ENCODE results near the gene PTPRA. TPM values are rescaled to one million over a fixed set of nuclear protein-coding genes. Genes with fewer than 3 reads are reported as not detected.

Gene PTPRA
- total and polyA plus RNA-seq, 9 of the 15 experiments (the other 6 are each of a cell fraction or from before 2014, with no cell fraction given) = 3.4 to 80.5 (median 28.0) TPM

DNA sequence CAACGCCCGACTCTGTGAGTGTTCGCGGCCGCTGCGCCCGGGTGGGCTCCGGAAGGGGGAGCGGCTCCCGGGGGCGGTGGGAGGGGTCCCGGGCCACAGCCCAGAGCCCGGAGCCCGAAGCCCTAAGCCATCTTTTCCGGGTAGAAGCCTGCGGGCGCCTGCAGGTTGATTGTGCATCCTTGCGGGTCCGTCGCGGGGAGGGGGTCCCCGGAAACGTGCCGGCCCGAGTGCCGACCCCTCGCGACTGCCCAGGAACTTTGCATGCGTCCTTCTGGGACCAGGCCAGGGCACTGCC is 413 bp downstream of the PTPRA start:
- intact Hi-C loops (cut with micrococcal nuclease) = loop anchor here (5.0 kb wide), 1 partner anchor 129 kb away; no protein-coding TSS in a partner anchor
- 0 out of 2 replicates have a peak overlapping the region, but pooled peaks have one; percentile 30 for H2AFZ ChIP-seq (ENCODE audit: low read depth, low read length)

DNA sequence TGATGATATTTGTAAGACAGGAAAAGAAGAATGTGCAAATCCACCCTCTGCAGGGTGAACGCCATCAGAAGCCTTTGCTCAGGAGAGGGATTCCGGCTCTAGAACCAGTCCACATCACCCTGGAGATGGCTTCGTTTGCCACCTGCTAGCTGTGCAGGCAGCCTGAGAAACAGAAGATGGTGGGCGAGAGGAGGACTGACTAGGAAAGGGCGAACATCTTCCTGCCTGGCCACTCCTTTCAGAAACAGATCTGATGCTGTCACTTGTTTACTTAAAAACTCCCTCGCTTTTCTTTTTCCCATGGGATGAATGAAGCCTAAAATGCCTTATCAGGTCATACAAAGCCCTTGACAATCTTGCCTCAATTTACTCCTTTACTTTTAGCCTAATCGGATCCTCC is 1.2 kb downstream of the PTPRA start:
- Histone ChIP-seq H4K20me1 (replicated peaks; ENCODE audit: control insufficient read depth, insufficient read depth, low read length) (peaks cover 11% of the 10 kb centered on the region), H3K27me3 (ENCODE audit: control insufficient read depth in 2 of 2, insufficient read depth in 2 of 2, low read length in 2 of 2) (no peaks in the 10 kb centered on the region; a peak in 1 of 5 replicates), H2AFZ (ENCODE audit: low read depth, low read length) (no peak overlapping the region), H3K4me2 (ENCODE audit: insufficient read depth, low read length) (peak overlapping the region; percentile 94), H3K27ac (ENCODE audit: extremely low read depth, low read depth, low read length) (no peak overlapping the region; the same call in 2 of the 3 replicates), H3K9me3 (replicated peaks; ENCODE audit: control insufficient read depth, insufficient read depth, low read depth, low read length) (no peaks in the 10 kb centered on the region), H3K4me1 (replicated peaks in 1 of 2; ENCODE audit: control insufficient read depth in 2 of 2, insufficient read depth in 2 of 2, low read length in 2 of 2) (peaks cover 32 to 33% of the 10 kb centered on the region in 2 experiments; a peak in 4 of 5 replicates), H3K36me3 (ENCODE audit: control insufficient read depth, insufficient read depth, low read length) (peaks cover 21% of the 10 kb centered on the region; the same call in 2 of the 3 replicates), H3K9ac (ENCODE audit: insufficient read depth in 1 of 2, low read depth in 2 of 2, low read length in 2 of 2) (peak overlapping the region; percentile 84 to 86), H3K79me2 (ENCODE audit: control insufficient read depth, insufficient read depth, low read length) (peaks cover 62% of the 10 kb centered on the region), H3K9me1 (ENCODE audit: control insufficient read depth, insufficient read depth, low read length) (no peaks in the 10 kb centered on the region), H3K4me3 (peak overlapping the region; percentile 98)
- ATAC-seq (no peak), DNase-seq (ENCODE audit: extremely low read depth in 1 of 4, low spot score in 3 of 4) (peak in 1 of 4 experiments; percentile 23), FAIRE-seq (no peak)
- ChIA-PET CTCF (ENCODE audit: low intra/inter-chr PET ratio) (no interaction called here), POLR2A (interaction anchor here (0.7 kb wide), 1 partner anchor 9 kb away, joined by 4 read pairs; no protein-coding TSS in a partner anchor)
- in situ Hi-C loops (cut with MboI) = no loop called here
- TSS peak; percentile 46 for BruUV-seq (replicated peaks)
- intact Hi-C loops (cut with micrococcal nuclease) = loop anchor here (5.0 kb wide), 1 partner anchor 128 kb away; no protein-coding TSS in a partner anchor
- 19% methylated on average over 4 of the region's 7 CpGs for WGBS (ENCODE audit: insufficient coverage, low coverage, missing lambda C conversion rate)
- TF ChIP-seq KHSRP (IDR thresholded peaks at IDR 0.05) (no peak), ZNF174 (CRISPR knock-in tag; IDR thresholded peaks at IDR 0.05) (no peak), ZNF165 (CRISPR knock-in tag; IDR thresholded peaks at IDR 0.05; ENCODE audit: borderline replicate concordance) (no peak), MEF2D (tag; conservative IDR thresholded peaks at IDR 0.05; ENCODE audit: low read depth) (no peak), DNMT1 (IDR thresholded peaks at IDR 0.05) (no peak), NR1H2 (CRISPR knock-in tag; IDR thresholded peaks at IDR 0.05) (no peak), NBN (IDR thresholded peaks at IDR 0.05; ENCODE audit: low read depth) (no peak), HDAC1 (IDR thresholded peaks at IDR 0.05) (no peak), CBX2 (IDR thresholded peaks at IDR 0.05; ENCODE audit: insufficient read depth, low read length, poor library complexity, severe bottlenecking) (no peak), ZNF311 (CRISPR knock-in tag; IDR thresholded peaks at IDR 0.05) (no peak)
- TF ChIP-seq, protein P1, sequence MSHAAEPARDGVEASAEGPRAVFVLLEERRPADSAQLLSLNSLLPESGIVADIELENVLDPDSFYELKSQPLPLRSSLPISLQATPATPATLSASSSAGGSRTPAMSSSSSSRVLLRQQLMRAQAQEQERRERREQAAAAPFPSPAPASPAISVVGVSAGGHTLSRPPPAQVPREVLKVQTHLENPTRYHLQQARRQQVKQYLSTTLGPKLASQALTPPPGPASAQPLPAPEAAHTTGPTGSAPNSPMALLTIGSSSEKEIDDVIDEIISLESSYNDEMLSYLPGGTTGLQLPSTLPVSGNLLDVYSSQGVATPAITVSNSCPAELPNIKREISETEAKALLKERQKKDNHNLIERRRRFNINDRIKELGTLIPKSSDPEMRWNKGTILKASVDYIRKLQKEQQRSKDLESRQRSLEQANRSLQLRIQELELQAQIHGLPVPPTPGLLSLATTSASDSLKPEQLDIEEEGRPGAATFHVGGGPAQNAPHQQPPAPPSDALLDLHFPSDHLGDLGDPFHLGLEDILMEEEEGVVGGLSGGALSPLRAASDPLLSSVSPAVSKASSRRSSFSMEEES (CRISPR knock-in tag; IDR thresholded peaks at IDR 0.05) = no peak

More for the DNA sequence above, 413 bp downstream of the PTPRA start:
- FAIRE-seq (no peak), DNase-seq (ENCODE audit: extremely low read depth in 1 of 4, low spot score in 3 of 4) (peak in 2 of 4 experiments; percentile 61 to 65), ATAC-seq (no peak; the same call in 1 of the 3 replicates)
- in situ Hi-C loops (cut with MboI) = no loop called here
- POLR2A ChIA-PET = no interaction called here
- peak overlapping the region; percentile 84 to 95 for H3K9ac ChIP-seq (ENCODE audit: insufficient read depth in 1 of 2, low read depth in 2 of 2, low read length in 2 of 2)
- peak; percentile 52; the same call in 1 of the 2 replicates for TF ChIP-seq ZBTB7A (IDR thresholded peaks at IDR 0.05; ENCODE audit: borderline replicate concordance, control insufficient read depth, low read depth, low read length)
- TF ChIP-seq, protein P2, sequence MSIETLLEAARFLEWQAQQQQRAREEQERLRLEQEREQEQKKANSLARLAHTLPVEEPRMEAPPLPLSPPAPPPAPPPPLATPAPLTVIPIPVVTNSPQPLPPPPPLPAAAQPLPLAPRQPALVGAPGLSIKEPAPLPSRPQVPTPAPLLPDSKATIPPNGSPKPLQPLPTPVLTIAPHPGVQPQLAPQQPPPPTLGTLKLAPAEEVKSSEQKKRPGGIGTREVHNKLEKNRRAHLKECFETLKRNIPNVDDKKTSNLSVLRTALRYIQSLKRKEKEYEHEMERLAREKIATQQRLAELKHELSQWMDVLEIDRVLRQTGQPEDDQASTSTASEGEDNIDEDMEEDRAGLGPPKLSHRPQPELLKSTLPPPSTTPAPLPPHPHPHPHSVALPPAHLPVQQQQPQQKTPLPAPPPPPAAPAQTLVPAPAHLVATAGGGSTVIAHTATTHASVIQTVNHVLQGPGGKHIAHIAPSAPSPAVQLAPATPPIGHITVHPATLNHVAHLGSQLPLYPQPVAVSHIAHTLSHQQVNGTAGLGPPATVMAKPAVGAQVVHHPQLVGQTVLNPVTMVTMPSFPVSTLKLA (conservative IDR thresholded peaks at IDR 0.05) = no peak
- no peaks in the 10 kb centered on the region for H3K9me3 ChIP-seq (replicated peaks; ENCODE audit: control insufficient read depth, insufficient read depth, low read depth, low read length)
- BruUV-seq (replicated peaks) = no TSS peak
- WGBS (ENCODE audit: insufficient coverage, low coverage, missing lambda C conversion rate) = 0% methylated on average over 5 of the region's 29 CpGs
- peaks cover 32 to 33% of the 10 kb centered on the region in 2 experiments; a peak in 4 of 5 replicates for H3K4me1 ChIP-seq (replicated peaks in 1 of 2; ENCODE audit: control insufficient read depth in 2 of 2, insufficient read depth in 2 of 2, low read length in 2 of 2)
- peaks cover 21% of the 10 kb centered on the region; the same call in 2 of the 3 replicates for H3K36me3 ChIP-seq (ENCODE audit: control insufficient read depth, insufficient read depth, low read length)
- H3K27me3 ChIP-seq (ENCODE audit: control insufficient read depth in 2 of 2, insufficient read depth in 2 of 2, low read length in 2 of 2) = no peaks in the 10 kb centered on the region; a peak in 1 of 5 replicates
- H3K4me2 ChIP-seq (ENCODE audit: insufficient read depth, low read length) = peak overlapping the region; percentile 94
- peaks cover 5% of the 10 kb centered on the region; the same call in 1 of the 2 replicates for H4K20me1 ChIP-seq (replicated peaks; ENCODE audit: control insufficient read depth, insufficient read depth, low read length)
- H3K4me3 ChIP-seq = peak overlapping the region; percentile 98
- H3K79me2 ChIP-seq (ENCODE audit: control insufficient read depth, insufficient read depth, low read length) = peaks cover 54% of the 10 kb centered on the region
- H3K9me1 ChIP-seq (ENCODE audit: control insufficient read depth, insufficient read depth, low read length) = no peaks in the 10 kb centered on the region
- CTCF ChIA-PET (ENCODE audit: low intra/inter-chr PET ratio) = no interaction called here
- peak overlapping the region; percentile 95 for H3K27ac ChIP-seq (ENCODE audit: extremely low read depth, low read depth, low read length)

All from K562 (cell line).